OCI-LY3 (cell line): ENCODE measurements around the gene ANKK1.

Experiments used
- H2AFZ ChIP-seq: fragments of 200-600, 300-600 bp; shearing (Covaris generic); 2 replicates; pipeline ENCODE4 v1.6.0; 2014; ENCODE audit warnings: antibody characterized with exemption, low read depth, low read length
- H3K27ac ChIP-seq: fragments of 200-600, 300-600 bp; sonication (generic); 2 replicates; pipeline ENCODE4 v1.5.1; 2014; ENCODE audit warnings: mild to moderate bottlenecking, low read length, moderate library complexity, mixed read lengths
- H3K27me3 ChIP-seq: fragments of 200-600, 300-600 bp; sonication (generic); 2 replicates; pipeline ENCODE4 v1.6.1; 2014; ENCODE audit warnings: low read depth, low read length, mixed read lengths
- H3K36me3 ChIP-seq: fragments of 200-600, 300-600 bp; sonication (generic); replicated peaks from 2 replicates; pipeline ENCODE3; 2014; ENCODE audit warnings: low read depth, low read length, mixed read lengths
- H3K4me1 ChIP-seq: fragments of 300-600, 200-600 bp; sonication (generic); 2 replicates; pipeline ENCODE4 v1.6.1; 2014; ENCODE audit warnings: low read length, mixed read lengths
- H3K4me2 ChIP-seq: fragments of 200-600, 300-600 bp; sonication (generic); 2 replicates; pipeline ENCODE4 v1.6.1; 2014; ENCODE audit warnings: low read length, mixed read lengths
- H3K4me3 ChIP-seq: fragments of 300-600, 200-600 bp; sonication (generic); 2 replicates; pipeline ENCODE4 v1.5.1; 2014; ENCODE audit warnings: antibody characterized with exemption, mild to moderate bottlenecking, low read length, moderate library complexity
- H3K79me2 ChIP-seq: fragments of 300-600, 200-600 bp; shearing (Covaris generic); 2 replicates; pipeline ENCODE4 v1.6.1; 2014; ENCODE audit warnings: mild to moderate bottlenecking, low read length, mixed read lengths
- H3K9ac ChIP-seq: fragments of 300-600, 200-600 bp; shearing (Covaris generic); 2 replicates; pipeline ENCODE4 v1.6.0; 2014; ENCODE audit warnings: mild to moderate bottlenecking, low read length, moderate library complexity
- H3K9me3 ChIP-seq: fragments of 200-600, 300-600 bp; shearing (Covaris generic); 2 replicates; pipeline ENCODE4 v1.6.1; 2014; ENCODE audit warnings: low read length, mixed read lengths; ENCODE audit not compliant: insufficient read depth
- H4K20me1 ChIP-seq: fragments of 200-600, 300-600 bp; sonication (generic); 2 replicates; pipeline ENCODE4 v1.6.1; 2016; ENCODE audit warnings: low read length, mixed read lengths; ENCODE audit not compliant: insufficient read depth
- EZH2phosphoT487 ChIP-seq: fragments of 200-600 bp; shearing (Covaris generic); IDR thresholded peaks from 2 replicates; pipeline ENCODE4 v1.6.1; 2018; ENCODE audit warnings: antibody characterized with exemption, mixed run types, low read depth
- TF ChIP-seq, protein P1 (sequence below): fragments of 200-600, 300-600 bp; sonication (generic); IDR thresholded peaks from 2 replicates; pipeline ENCODE4 v1.5.1; 2014; ENCODE audit warnings: antibody characterized with exemption, low read length, low read depth

Gene ANKK1

DNA sequence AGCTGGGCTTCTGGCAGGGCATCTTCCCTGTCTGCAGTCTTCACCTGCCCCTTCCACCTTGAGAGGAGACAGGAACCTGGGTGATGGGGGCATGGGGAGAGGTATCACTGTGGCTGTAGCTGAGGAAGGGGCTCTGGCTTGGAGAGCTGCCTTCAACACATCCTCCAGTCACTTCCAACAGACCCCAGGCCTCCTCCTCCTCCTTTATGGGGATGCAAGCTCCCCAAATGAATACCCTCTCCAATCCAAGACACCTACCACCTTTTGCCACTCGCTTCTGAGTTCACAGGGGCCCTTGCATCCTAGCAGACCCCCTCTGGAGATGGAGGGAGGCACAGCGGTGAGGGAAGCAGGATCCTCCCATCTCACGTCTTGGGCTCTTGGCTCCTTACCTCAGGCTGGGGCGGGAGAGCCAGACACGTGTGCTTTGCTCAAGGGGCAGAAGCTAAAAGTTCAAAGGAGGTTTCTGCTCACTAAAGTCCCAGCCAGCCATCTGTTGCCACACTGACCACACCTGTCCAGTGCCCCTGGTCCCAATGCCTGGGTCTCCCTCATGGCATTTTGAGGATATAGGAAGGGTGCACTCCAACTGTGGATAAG is 13.2 kb downstream of the ANKK1 start:
- no peaks in the 10 kb centered on the region for H4K20me1 ChIP-seq
- H3K9me3 ChIP-seq, result no peaks in the 10 kb centered on the region
- H3K36me3 ChIP-seq, result no peaks in the 10 kb centered on the region
- H3K27me3 ChIP-seq, result peaks cover 8% of the 10 kb centered on the region; the same call in 1 of the 2 replicates
- H3K9ac ChIP-seq, result no peak overlapping the region
- no peak overlapping the region for H3K27ac ChIP-seq
- H3K4me2 ChIP-seq, result no peak overlapping the region
- H3K4me1 ChIP-seq, result no peaks in the 10 kb centered on the region
- no peak overlapping the region for H3K4me3 ChIP-seq
- H2AFZ ChIP-seq, result no peak overlapping the region
- TF ChIP-seq EZH2phosphoT487, result no peak
- no peaks in the 10 kb centered on the region for H3K79me2 ChIP-seq

DNA sequence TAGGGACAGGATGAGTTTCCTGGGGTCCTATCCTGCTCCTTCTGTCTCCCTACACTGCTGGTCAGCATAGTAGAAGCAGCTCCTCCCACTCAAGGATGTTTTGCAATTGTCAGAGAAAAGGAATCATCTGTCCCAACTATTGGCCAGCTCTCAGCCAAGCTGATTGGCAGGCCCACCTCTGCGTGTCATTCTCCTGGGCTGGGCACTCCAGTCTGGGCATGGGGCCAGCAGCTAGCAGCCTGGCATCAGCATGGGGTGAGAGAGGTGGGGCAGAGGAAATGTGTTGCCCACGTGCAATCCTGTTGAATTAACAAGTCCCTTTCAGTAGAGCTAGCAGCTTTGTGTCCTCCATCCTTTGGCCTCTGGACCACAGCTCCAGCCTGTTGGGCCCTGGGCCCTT is 14.1 kb downstream of the ANKK1 start:
- Histone ChIP-seq H3K4me3 (no peak overlapping the region), H3K79me2 (no peaks in the 10 kb centered on the region), H3K9ac (no peak overlapping the region), H3K9me3 (no peaks in the 10 kb centered on the region), H4K20me1 (no peaks in the 10 kb centered on the region), H3K4me1 (no peaks in the 10 kb centered on the region), H3K27me3 (peaks cover 8% of the 10 kb centered on the region; the same call in 1 of the 2 replicates), H3K27ac (no peak overlapping the region), H3K4me2 (no peak overlapping the region), H2AFZ (no peak overlapping the region), H3K36me3 (no peaks in the 10 kb centered on the region)
- TF ChIP-seq, protein P1, sequence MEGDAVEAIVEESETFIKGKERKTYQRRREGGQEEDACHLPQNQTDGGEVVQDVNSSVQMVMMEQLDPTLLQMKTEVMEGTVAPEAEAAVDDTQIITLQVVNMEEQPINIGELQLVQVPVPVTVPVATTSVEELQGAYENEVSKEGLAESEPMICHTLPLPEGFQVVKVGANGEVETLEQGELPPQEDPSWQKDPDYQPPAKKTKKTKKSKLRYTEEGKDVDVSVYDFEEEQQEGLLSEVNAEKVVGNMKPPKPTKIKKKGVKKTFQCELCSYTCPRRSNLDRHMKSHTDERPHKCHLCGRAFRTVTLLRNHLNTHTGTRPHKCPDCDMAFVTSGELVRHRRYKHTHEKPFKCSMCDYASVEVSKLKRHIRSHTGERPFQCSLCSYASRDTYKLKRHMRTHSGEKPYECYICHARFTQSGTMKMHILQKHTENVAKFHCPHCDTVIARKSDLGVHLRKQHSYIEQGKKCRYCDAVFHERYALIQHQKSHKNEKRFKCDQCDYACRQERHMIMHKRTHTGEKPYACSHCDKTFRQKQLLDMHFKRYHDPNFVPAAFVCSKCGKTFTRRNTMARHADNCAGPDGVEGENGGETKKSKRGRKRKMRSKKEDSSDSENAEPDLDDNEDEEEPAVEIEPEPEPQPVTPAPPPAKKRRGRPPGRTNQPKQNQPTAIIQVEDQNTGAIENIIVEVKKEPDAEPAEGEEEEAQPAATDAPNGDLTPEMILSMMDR, result no peak
- no peak for TF ChIP-seq EZH2phosphoT487

DNA sequence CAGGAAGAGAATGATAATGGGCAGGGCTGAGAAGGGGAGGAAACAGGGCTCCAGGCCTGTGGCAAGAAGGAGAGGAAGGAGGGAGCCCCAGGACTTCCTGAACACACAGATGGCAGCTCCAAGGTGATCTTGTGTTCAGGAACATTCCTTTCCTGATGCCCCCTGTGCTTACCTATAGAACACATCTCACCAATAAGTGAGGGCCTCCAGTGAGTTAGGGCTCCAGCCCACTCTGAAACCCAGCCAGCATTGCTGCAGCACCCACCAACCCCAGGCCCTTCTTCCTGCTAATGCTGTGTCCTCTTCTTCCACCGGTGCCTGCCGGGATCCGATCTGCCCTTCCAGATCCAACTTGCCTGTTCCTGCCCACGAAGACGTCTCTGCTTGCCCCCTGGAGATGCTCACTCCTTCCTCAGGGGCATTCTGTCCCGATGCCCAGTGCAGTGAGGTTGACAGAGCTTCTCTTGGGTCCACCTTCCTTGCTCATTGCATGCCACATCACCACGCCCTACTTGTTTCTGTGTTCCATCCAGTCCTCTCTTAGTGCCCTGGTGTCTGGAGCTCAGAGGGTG is 17.4 kb downstream of the ANKK1 start:
- Histone ChIP-seq H4K20me1 (no peaks in the 10 kb centered on the region), H3K79me2 (no peaks in the 10 kb centered on the region)

DNA sequence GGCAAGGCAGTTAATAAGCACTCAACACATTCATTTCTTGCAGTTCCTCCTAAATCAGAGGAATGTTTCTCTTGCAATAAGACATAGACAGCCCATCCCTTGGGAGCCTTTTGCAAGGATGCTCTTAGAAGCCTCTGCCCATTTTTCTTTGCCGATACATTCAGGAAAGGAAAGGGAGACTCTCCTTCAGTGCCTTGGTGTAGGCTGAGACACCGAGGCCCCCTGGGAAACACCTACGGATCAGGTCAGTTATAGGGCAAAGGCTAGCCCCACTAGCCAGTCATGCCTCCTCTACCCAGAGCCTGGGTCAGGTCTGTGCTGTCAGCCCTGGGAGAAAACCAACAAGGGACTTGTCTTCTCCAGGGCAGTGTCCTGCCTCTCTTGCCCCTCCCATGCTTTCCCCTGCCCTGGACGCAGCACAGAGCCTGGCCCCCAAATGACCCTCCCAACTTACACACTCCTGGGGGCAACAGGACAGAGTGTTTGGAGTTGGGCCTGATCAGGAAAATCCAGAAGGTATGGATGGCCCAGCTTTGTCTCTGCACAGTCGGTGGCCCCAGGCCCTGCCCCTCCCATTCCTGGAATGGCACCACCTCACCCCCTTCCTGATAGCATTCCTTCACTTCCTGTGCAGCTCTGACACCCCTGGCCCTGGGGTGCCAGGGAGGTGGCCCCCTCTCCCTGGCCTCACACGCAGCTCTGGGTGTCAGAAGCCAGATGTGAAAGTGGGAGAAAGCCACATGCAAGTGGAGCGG is 18.3 kb downstream of the ANKK1 start:
- H3K27me3 ChIP-seq, result peaks cover 8% of the 10 kb centered on the region; the same call in 1 of the 2 replicates
- no peak overlapping the region for H3K27ac ChIP-seq
- no peak overlapping the region for H3K4me3 ChIP-seq
- TF ChIP-seq, protein P1, result no peak
- no peak for TF ChIP-seq EZH2phosphoT487
- no peak overlapping the region for H3K4me2 ChIP-seq
- no peak overlapping the region for H3K9ac ChIP-seq
- no peaks in the 10 kb centered on the region for H3K79me2 ChIP-seq
- no peaks in the 10 kb centered on the region for H3K4me1 ChIP-seq
- no peak overlapping the region for H2AFZ ChIP-seq
- H3K36me3 ChIP-seq, result no peaks in the 10 kb centered on the region
- H4K20me1 ChIP-seq, result no peaks in the 10 kb centered on the region
- no peaks in the 10 kb centered on the region for H3K9me3 ChIP-seq

More for the DNA sequence above, 17.4 kb downstream of the ANKK1 start:
- H3K4me3 ChIP-seq, result no peak overlapping the region
- H3K4me1 ChIP-seq, result no peaks in the 10 kb centered on the region
- H3K9ac ChIP-seq, result no peak overlapping the region
- H3K4me2 ChIP-seq, result no peak overlapping the region
- H3K27me3 ChIP-seq, result peaks cover 8% of the 10 kb centered on the region; the same call in 1 of the 2 replicates
- no peaks in the 10 kb centered on the region for H3K36me3 ChIP-seq
- no peak overlapping the region for H2AFZ ChIP-seq
- no peak for TF ChIP-seq EZH2phosphoT487
- TF ChIP-seq, protein P1, result no peak
- H3K9me3 ChIP-seq, result no peaks in the 10 kb centered on the region
- H3K27ac ChIP-seq, result no peak overlapping the region
